Uterus (tissue), 2 donors: ENCODE data around the gene ZNF429.

Source experiments
- POLR2A ChIP-seq, 2 donors: fragments of 450-650 bp; IDR thresholded peaks; one replicate each; pipeline ENCODE4 v1.6.1; 2016; ENCODE audit warnings: antibody characterized with exemption in 2 of 2, mild to moderate bottlenecking in 1 of 2, moderate library complexity in 1 of 2
- TF ChIP-seq, protein P1 (sequence below), 4 experiments: fragments of 200-600 bp in 2 of 4; fragments of 450-650 bp in 2 of 4; sonication (generic) in 2 of 4; IDR thresholded peaks; one replicate each; pipeline ENCODE4 v1.5.1; 2016 to 2019; ENCODE audit warnings: antibody characterized with exemption in 4 of 4, mild to moderate bottlenecking in 2 of 4, moderate library complexity in 1 of 4

GRCh38 chr19:21483589-21484170, 21.7 kb upstream of the ZNF429 start:
- no peak for TF ChIP-seq POLR2A (IDR thresholded peaks at IDR 0.05)
- TF ChIP-seq, protein P1, sequence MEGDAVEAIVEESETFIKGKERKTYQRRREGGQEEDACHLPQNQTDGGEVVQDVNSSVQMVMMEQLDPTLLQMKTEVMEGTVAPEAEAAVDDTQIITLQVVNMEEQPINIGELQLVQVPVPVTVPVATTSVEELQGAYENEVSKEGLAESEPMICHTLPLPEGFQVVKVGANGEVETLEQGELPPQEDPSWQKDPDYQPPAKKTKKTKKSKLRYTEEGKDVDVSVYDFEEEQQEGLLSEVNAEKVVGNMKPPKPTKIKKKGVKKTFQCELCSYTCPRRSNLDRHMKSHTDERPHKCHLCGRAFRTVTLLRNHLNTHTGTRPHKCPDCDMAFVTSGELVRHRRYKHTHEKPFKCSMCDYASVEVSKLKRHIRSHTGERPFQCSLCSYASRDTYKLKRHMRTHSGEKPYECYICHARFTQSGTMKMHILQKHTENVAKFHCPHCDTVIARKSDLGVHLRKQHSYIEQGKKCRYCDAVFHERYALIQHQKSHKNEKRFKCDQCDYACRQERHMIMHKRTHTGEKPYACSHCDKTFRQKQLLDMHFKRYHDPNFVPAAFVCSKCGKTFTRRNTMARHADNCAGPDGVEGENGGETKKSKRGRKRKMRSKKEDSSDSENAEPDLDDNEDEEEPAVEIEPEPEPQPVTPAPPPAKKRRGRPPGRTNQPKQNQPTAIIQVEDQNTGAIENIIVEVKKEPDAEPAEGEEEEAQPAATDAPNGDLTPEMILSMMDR (IDR thresholded peaks at IDR 0.05), result peak; percentile 43 to 57 (median 53)
